Measurements from ENCODE around the gene FAM47E. TPM values are rescaled to one million over a fixed set of nuclear protein-coding genes. Genes with fewer than 3 reads are reported as not detected.

FAM47E gene
- total and polyA plus RNA-seq, 2 experiments from 2014 or later, result not detected

DNA sequence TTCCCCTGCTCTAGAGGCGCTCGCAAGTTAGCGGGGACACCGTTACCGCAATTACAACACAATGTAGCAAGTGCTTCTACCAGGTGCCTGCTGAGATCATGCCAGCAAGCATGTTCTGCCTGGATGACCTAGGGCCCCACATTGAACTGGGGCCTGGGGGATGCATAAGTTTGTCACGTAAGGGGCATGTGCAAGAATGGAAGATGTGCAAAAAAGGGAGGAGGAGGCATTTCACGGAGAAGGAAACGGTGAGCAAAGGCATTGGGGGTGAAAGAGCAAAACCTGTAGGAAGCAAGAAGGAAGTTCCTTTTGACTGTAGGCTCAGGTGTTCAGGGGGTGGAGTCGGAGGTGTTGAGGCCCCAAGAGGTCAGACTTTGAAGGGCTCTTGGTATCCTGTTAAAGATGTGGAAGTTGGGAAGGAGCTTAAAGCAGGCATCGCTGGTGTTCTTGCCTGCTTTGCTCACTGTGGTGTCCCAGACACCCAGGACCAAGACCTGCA is 37.3 kb upstream of the FAM47E start:
- no peaks in the 10 kb centered on the region for H3K27me3 ChIP-seq (replicated peaks; ENCODE audit: insufficient read depth)
- DNase-seq, result no peak
- 15 to 20% methylated on average over 10 of the region's 10 CpGs for WGBS, 2 experiments (ENCODE audit: low coverage in 1 of 2, low lambda C conversion rate in 2 of 2, missing lambda C conversion rate in 2 of 2)
- TF ChIP-seq EZH2phosphoT487 (IDR thresholded peaks at IDR 0.05; ENCODE audit: insufficient read depth, low read depth) (no peak), EZH2 (IDR thresholded peaks at IDR 0.05; ENCODE audit: insufficient read depth, poor library complexity, severe bottlenecking) (no peak)
- peak overlapping the region; percentile 94 for H3K27ac ChIP-seq
- H3K4me1 ChIP-seq (ENCODE audit: insufficient read depth), result peaks cover 41% of the 10 kb centered on the region
- H3K4me2 ChIP-seq (ENCODE audit: unreplicated experiment), result peak overlapping the region; percentile 89
- in situ Hi-C loops (cut with MboI), result no loop called here
- peaks cover 42% of the 10 kb centered on the region for H3K79me2 ChIP-seq (ENCODE audit: insufficient read depth)
- peaks cover 27% of the 10 kb centered on the region for H3F3A ChIP-seq (ENCODE audit: insufficient read depth)
- no peaks in the 10 kb centered on the region for H3K36me3 ChIP-seq (ENCODE audit: low read depth)
- peak overlapping the region; percentile 96 for H2AFZ ChIP-seq
- H4K20me1 ChIP-seq (ENCODE audit: insufficient read depth), result no peaks in the 10 kb centered on the region
- no peaks in the 10 kb centered on the region for H3K9me2 ChIP-seq (ENCODE audit: insufficient read depth)
- H3K9me3 ChIP-seq (ENCODE audit: low read depth), result no peaks in the 10 kb centered on the region
- H3K4me3 ChIP-seq, result peak overlapping the region; percentile 86
- H3K9ac ChIP-seq, result peak overlapping the region; percentile 93

DNA sequence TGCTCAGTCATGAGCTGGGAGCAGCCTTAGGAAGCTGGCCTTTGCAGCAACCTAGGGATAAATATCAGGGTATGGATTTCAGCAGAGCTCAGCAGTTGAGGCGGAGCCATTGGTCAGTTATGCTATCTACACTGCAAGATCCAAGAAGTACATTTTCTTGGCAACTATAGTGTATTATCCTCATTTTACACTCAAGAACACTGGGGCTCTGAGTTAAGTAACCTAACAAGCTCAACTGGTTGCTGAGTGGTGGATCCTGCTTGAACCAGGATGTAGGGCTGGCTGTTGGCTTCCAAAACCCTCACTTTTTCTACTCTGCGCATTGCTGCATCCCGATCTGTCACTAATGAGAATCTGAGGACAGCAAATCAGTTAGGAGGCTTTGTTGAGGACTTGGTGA is 36.4 kb upstream of the FAM47E start:
- H3K27me3 ChIP-seq (replicated peaks; ENCODE audit: insufficient read depth), result no peaks in the 10 kb centered on the region
- H3K79me2 ChIP-seq (ENCODE audit: insufficient read depth), result peaks cover 33% of the 10 kb centered on the region
- H3F3A ChIP-seq (ENCODE audit: insufficient read depth), result peaks cover 19% of the 10 kb centered on the region
- in situ Hi-C loops (cut with MboI), result no loop called here
- no peak overlapping the region for H3K9ac ChIP-seq
- no peaks in the 10 kb centered on the region for H4K20me1 ChIP-seq (ENCODE audit: insufficient read depth)
- no peaks in the 10 kb centered on the region for H3K9me3 ChIP-seq (ENCODE audit: low read depth)
- no peaks in the 10 kb centered on the region for H3K9me2 ChIP-seq (ENCODE audit: insufficient read depth)
- 97% methylated on average over 3 of the region's 3 CpGs for WGBS, 2 experiments (ENCODE audit: low coverage in 1 of 2, low lambda C conversion rate in 2 of 2, missing lambda C conversion rate in 2 of 2)
- peaks cover 42% of the 10 kb centered on the region for H3K4me1 ChIP-seq (ENCODE audit: insufficient read depth)
- no peak overlapping the region for H3K4me2 ChIP-seq (ENCODE audit: unreplicated experiment)
- H3K36me3 ChIP-seq (ENCODE audit: low read depth), result no peaks in the 10 kb centered on the region
- H3K4me3 ChIP-seq, result no peak overlapping the region
- no peak overlapping the region for H3K27ac ChIP-seq
- no peak for DNase-seq
- TF ChIP-seq EZH2phosphoT487 (IDR thresholded peaks at IDR 0.05; ENCODE audit: insufficient read depth, low read depth) (no peak), EZH2 (IDR thresholded peaks at IDR 0.05; ENCODE audit: insufficient read depth, poor library complexity, severe bottlenecking) (no peak)
- no peak overlapping the region for H2AFZ ChIP-seq

DNA sequence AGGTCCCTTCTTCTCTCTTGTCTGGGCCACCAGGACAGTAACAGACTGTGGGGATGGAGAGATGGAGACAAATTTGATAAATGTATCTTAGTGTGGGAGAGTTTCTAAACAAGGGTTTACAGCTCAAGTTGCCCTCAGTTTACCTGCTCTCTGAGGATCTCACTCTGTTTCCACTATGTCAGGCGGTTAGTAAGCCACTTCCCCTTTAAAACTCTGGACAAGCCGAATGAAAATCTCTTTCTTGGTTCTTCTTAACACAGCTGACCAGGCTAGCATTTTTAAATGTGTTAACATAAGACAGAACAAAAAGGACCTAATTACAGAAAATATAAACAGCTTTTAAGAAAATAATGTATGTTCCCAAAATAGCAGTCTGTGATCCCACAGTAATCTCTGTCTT is 35.0 kb upstream of the FAM47E start:
- Histone ChIP-seq H3K9me2 (ENCODE audit: insufficient read depth) (no peaks in the 10 kb centered on the region), H3K79me2 (ENCODE audit: insufficient read depth) (peaks cover 19% of the 10 kb centered on the region)

DNA sequence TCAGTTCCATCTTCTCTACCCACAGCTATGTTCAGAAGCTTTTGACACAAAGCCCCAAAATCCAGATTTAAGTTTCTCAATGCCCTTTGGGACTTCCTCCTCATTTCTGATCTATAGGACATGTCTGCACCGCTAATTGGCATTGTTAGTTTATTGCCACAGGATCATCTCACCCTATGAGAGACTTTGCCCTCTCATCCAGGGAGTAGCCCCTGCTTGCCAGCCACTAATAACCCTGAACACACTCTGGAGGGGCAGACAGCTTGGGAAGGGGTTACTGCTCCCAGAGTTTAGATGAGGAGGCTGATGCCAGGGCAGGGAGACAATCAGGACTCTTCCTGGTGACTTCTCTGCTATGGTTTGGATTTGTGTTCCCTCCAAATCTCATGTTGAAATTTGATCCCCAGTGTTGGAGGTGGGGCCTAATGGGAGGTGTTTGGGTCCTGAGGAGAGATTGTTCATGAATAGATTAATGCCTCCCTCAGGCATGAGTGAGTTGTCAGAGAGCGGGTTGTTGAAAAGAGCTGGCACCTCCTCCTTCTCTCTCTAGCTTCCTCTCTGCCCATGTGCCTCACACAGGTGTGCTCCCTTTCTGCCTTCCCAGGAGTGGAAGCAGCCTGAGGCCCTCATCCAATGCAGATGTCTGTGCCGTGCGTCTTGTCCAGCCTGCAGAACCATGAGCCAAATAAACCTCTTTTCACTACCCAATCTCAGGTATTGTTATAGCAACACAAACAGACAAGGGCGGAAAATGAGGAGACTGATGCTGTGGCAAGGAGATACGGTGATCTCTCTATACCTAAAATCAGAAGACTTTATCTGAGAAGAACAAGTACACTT is 34.3 kb upstream of the FAM47E start:
- no peak overlapping the region for H3K4me2 ChIP-seq (ENCODE audit: unreplicated experiment)
- 77 to 84% methylated on average over 6 of the region's 6 CpGs for WGBS, 2 experiments (ENCODE audit: low coverage in 1 of 2, low lambda C conversion rate in 2 of 2, missing lambda C conversion rate in 2 of 2)
- TF ChIP-seq EZH2 (IDR thresholded peaks at IDR 0.05; ENCODE audit: insufficient read depth, poor library complexity, severe bottlenecking) (no peak), EZH2phosphoT487 (IDR thresholded peaks at IDR 0.05; ENCODE audit: insufficient read depth, low read depth) (no peak)

More for the DNA sequence above, 35.0 kb upstream of the FAM47E start:
- Histone ChIP-seq H3K4me2 (ENCODE audit: unreplicated experiment) (no peak overlapping the region), H3K9me3 (ENCODE audit: low read depth) (no peaks in the 10 kb centered on the region), H4K20me1 (ENCODE audit: insufficient read depth) (no peaks in the 10 kb centered on the region), H3K27ac (no peak overlapping the region), H3K9ac (no peak overlapping the region), H2AFZ (no peak overlapping the region), H3K27me3 (replicated peaks; ENCODE audit: insufficient read depth) (no peaks in the 10 kb centered on the region), H3K36me3 (ENCODE audit: low read depth) (no peaks in the 10 kb centered on the region), H3F3A (ENCODE audit: insufficient read depth) (peaks cover 14% of the 10 kb centered on the region), H3K4me1 (ENCODE audit: insufficient read depth) (peaks cover 27% of the 10 kb centered on the region), H3K4me3 (no peak overlapping the region)
- TF ChIP-seq EZH2phosphoT487 (IDR thresholded peaks at IDR 0.05; ENCODE audit: insufficient read depth, low read depth) (no peak), EZH2 (IDR thresholded peaks at IDR 0.05; ENCODE audit: insufficient read depth, poor library complexity, severe bottlenecking) (no peak)
- in situ Hi-C loops (cut with MboI), result no loop called here
- DNase-seq, result no peak
- 100% methylated on average over 2 of the region's 2 CpGs for WGBS, 2 experiments (ENCODE audit: low coverage in 1 of 2, low lambda C conversion rate in 2 of 2, missing lambda C conversion rate in 2 of 2)

More for the DNA sequence above, 34.3 kb upstream of the FAM47E start:
- no peaks in the 10 kb centered on the region for H3K27me3 ChIP-seq (replicated peaks; ENCODE audit: insufficient read depth)
- H3K79me2 ChIP-seq (ENCODE audit: insufficient read depth), result peaks cover 12% of the 10 kb centered on the region
- H3K36me3 ChIP-seq (ENCODE audit: low read depth), result no peaks in the 10 kb centered on the region
- no peak overlapping the region for H3K9ac ChIP-seq
- H3K27ac ChIP-seq, result no peak overlapping the region
- no peak overlapping the region for H2AFZ ChIP-seq
- no peaks in the 10 kb centered on the region for H3K9me3 ChIP-seq (ENCODE audit: low read depth)
- H3F3A ChIP-seq (ENCODE audit: insufficient read depth), result peaks cover 11% of the 10 kb centered on the region
- H4K20me1 ChIP-seq (ENCODE audit: insufficient read depth), result no peaks in the 10 kb centered on the region
- no peak overlapping the region for H3K4me3 ChIP-seq
- no peak for DNase-seq
- H3K4me1 ChIP-seq (ENCODE audit: insufficient read depth), result peaks cover 20% of the 10 kb centered on the region
- no peaks in the 10 kb centered on the region for H3K9me2 ChIP-seq (ENCODE audit: insufficient read depth)
- in situ Hi-C loops (cut with MboI), result no loop called here
